DMS153 (cell line): Measurements from ENCODE around the gene ARG2.

Experiments
- DNase-seq: peaks from one replicate; lab custom pipeline; 2025; lab: John Stamatoyannopoulos, UW

Gene ARG2

GRCh38 chr14:67683842-67684241 is 64.1 kb downstream of the ARG2 start:
- no peak for DNase-seq

GRCh38 chr14:67690011-67690410 is 70.3 kb downstream of the ARG2 start:
- DNase-seq, result no peak

GRCh38 chr14:67694791-67695393 is 75.2 kb downstream of the ARG2 start:
- DNase-seq, result peak; percentile 67

GRCh38 chr14:67695394-67695949 is 75.8 kb downstream of the ARG2 start, which contains the start of gene RDH11:
RDH11 (minus strand) TSS chr14:67695764; CDS start chr14:67695703, 61 bp downstream.
- peak; percentile 88 for DNase-seq

DNA sequence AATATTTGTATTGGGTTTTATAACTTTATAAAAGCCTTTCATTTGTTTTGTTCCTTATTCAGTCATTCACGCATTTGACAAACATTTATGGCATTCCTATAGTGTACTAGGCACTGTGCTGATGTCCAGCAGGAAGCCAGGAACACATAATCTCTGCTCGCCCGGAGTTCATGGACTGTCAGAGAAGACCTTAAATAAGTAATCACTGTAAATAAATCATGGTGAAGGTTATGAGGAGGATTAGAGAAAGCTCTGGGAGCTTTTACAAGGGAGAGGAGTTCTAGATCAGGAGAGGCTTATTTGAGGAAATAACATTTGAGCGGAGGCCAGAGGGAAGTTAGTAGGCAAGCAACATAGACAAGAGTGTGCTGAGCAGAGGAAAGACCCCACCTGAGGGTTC is 77.3 kb downstream of the ARG2 start:
- DNase-seq, result no peak

- no peak for DNase-seq
Observed at GRCh38 chr14:67698179-67698578, 78.5 kb downstream of the ARG2 start.
